OCI-LY7 (cell line): ENCODE results near the gene NOX3. TPM values are rescaled to one million over a fixed set of nuclear protein-coding genes. Genes with fewer than 3 reads are reported as not detected.

Source experiments
- BruUV-seq: library from RNA; stranded (reverse); fragments of 400-500 nt; replicated peaks from 2 replicates; lab custom pipeline; 2021; lab: Mats Ljungman, UMichigan
- CTCF ChIA-PET: fragments of 300-600 bp; sonication (Branson Sonifier 250); formaldehyde crosslinking; loops from one replicate; lab custom pipeline; 2022; ENCODE audit warnings: antibody characterized with exemption; ENCODE audit not compliant: unreplicated experiment; lab: Charles Lee
- POLR2A ChIA-PET: fragments of 300-600 bp; sonication (Branson Sonifier 250); formaldehyde crosslinking; loops from one replicate; lab custom pipeline; 2022; ENCODE audit warnings: antibody characterized with exemption; lab: Charles Lee
- DNase-seq: peaks from one replicate; pipeline ENCODE4 v3.0.0-alpha.2; 2015; ENCODE audit warnings: low spot score
- H2AFZ ChIP-seq: fragments of 200-600 bp; sonication (generic), shearing (Covaris generic); 2 replicates; pipeline ENCODE4 v1.6.1; 2014; ENCODE audit warnings: mild to moderate bottlenecking, antibody characterized with exemption, low read length, moderate library complexity
- H3K27ac ChIP-seq: fragments of 200-600 bp; sonication (generic); 2 replicates; pipeline ENCODE4 v1.5.1; 2014; ENCODE audit warnings: mixed run types, low read depth, mild to moderate bottlenecking, moderate library complexity, low read length, inconsistent platforms; ENCODE audit not compliant: poor library complexity, severe bottlenecking
- H3K36me3 ChIP-seq: fragments of 200-600 bp; sonication (generic); 2 replicates; pipeline ENCODE4 v1.6.1; 2014; ENCODE audit warnings: mild to moderate bottlenecking, antibody characterized with exemption, low read length, moderate library complexity, mixed read lengths; ENCODE audit not compliant: insufficient read depth
- H3K4me1 ChIP-seq: fragments of 200-600 bp; sonication (generic); 2 replicates; pipeline ENCODE4 v1.5.1; 2014; ENCODE audit warnings: mild to moderate bottlenecking, low read length; ENCODE audit not compliant: insufficient read depth, poor library complexity, severe bottlenecking
- H3K4me2 ChIP-seq: fragments of 200-600 bp; sonication (generic); 2 replicates; pipeline ENCODE4 v1.6.1; 2014; ENCODE audit warnings: mild to moderate bottlenecking, low read length
- H3K4me3 ChIP-seq: fragments of 200-600 bp; sonication (generic); 2 replicates; pipeline ENCODE4 v1.5.1; 2014; ENCODE audit warnings: mild to moderate bottlenecking, low read depth, low read length; ENCODE audit not compliant: poor library complexity, severe bottlenecking
- H3K79me2 ChIP-seq: fragments of 200-600 bp; sonication (generic); 2 replicates; pipeline ENCODE4 v1.6.1; 2016; ENCODE audit warnings: low read depth, mild to moderate bottlenecking, low read length, moderate library complexity, mixed read lengths; ENCODE audit not compliant: insufficient read depth
- H3K9me2 ChIP-seq: fragments of 200-600 bp; sonication (generic); 2 replicates; pipeline ENCODE4 v1.6.1; 2016; ENCODE audit warnings: mild to moderate bottlenecking, low read length, mixed read lengths; ENCODE audit not compliant: insufficient read depth
- H3K9me3 ChIP-seq: fragments of 200-600 bp; sonication (generic); 2 replicates; pipeline ENCODE4 v1.6.1; 2014; ENCODE audit warnings: mild to moderate bottlenecking, mixed run types, low read length, mixed read lengths
- H4K20me1 ChIP-seq: fragments of 200-600 bp; sonication (generic); 2 replicates; pipeline ENCODE4 v1.6.1; 2014; ENCODE audit warnings: mild to moderate bottlenecking, antibody characterized with exemption, low read length, moderate library complexity, mixed read lengths; ENCODE audit not compliant: insufficient read depth
- EZH2phosphoT487 ChIP-seq: fragments of 200-600 bp; sonication (generic); IDR thresholded peaks from 2 replicates; pipeline ENCODE4 v1.6.1; 2018; ENCODE audit warnings: low read depth, borderline replicate concordance, mild to moderate bottlenecking, mixed run types, antibody characterized with exemption, low read length, moderate library complexity, mixed read lengths
- intact Hi-C: fragments of 100-400 bp; cut with micrococcal nuclease; formaldehyde crosslinking; loops from one replicate; pipeline ENCODE4 v1.10.0; 2022; ENCODE audit not compliant: unreplicated experiment
- total RNA-seq, 2 experiments: library from RNA; depleted of rRNA in 1 of 2; stranded (reverse); fragments of >200 nt in 1 of 2; shearing (Covaris generic) in 1 of 2; gene quantifications; 2 replicates each; pipeline ENCODE4 v1.2.3, GENCODE V29; 2014 to 2022
- TF ChIP-seq, protein P1 (sequence below): fragments of 200-600 bp; sonication (generic); conservative IDR thresholded peaks from 2 replicates; pipeline ENCODE4 v1.5.1; 2014; ENCODE audit warnings: mild to moderate bottlenecking, antibody characterized with exemption, low read length, moderate library complexity, mixed read lengths

NOX3 gene
- total RNA-seq, 2 experiments from 2014 or later, result 0.22 TPM; not detected in 1

GRCh38 chr6:155444120-155444917 is 11.3 kb downstream of the NOX3 start:
- TF ChIP-seq EZH2phosphoT487, result no peak
- H3K9me3 ChIP-seq, result no peaks in the 10 kb centered on the region
- no peak overlapping the region for H3K4me2 ChIP-seq
- H3K36me3 ChIP-seq, result no peaks in the 10 kb centered on the region
- no TSS peak for BruUV-seq
- no peak overlapping the region; the same call in 1 of the 2 replicates for H2AFZ ChIP-seq
- POLR2A ChIA-PET, result no interaction called here
- no peaks in the 10 kb centered on the region for H3K9me2 ChIP-seq
- no peaks in the 10 kb centered on the region for H3K79me2 ChIP-seq
- intact Hi-C loops, result no loop called here
- DNase-seq, result no peak
- H4K20me1 ChIP-seq, result no peaks in the 10 kb centered on the region
- H3K4me1 ChIP-seq, result peaks cover 20% of the 10 kb centered on the region
- H3K4me3 ChIP-seq, result no peak overlapping the region
- CTCF ChIA-PET, result no interaction called here
- H3K27ac ChIP-seq, result no peak overlapping the region

DNA sequence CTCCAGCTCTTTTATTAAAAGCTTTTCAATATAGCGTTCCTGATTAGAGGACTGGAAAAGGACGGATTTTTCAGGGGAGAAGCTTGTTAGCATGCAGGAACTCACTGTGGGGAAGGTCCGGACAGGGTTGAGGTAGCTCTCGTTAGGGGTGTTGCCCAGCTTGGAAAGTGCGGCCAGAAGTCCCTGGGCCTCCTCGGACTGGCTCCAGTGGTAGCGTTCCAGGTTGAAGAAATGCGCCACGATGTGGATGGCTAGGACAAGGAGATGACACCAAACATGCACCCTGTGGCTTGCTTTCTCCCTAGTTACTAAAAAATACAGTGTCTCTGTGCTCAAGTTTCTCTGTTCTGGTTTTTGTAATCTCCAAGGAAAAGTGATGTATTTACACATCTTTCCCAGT is 12.5 kb downstream of the NOX3 start:
- H3K9me3 ChIP-seq, result no peaks in the 10 kb centered on the region
- H3K9me2 ChIP-seq, result no peaks in the 10 kb centered on the region
- no TSS peak for BruUV-seq
- POLR2A ChIA-PET, result interaction anchor here (1.1 to 1.5 kb wide), 2 partner anchors 12 to 18 kb away, joined by 3 read pairs; no protein-coding TSS in a partner anchor
- DNase-seq, result no peak
- no peak overlapping the region for H3K27ac ChIP-seq
- H2AFZ ChIP-seq, result no peak overlapping the region
- no peaks in the 10 kb centered on the region for H3K79me2 ChIP-seq
- peaks cover 31% of the 10 kb centered on the region for H3K4me1 ChIP-seq
- no peaks in the 10 kb centered on the region for H4K20me1 ChIP-seq
- no peak overlapping the region for H3K4me2 ChIP-seq
- intact Hi-C loops, result no loop called here
- H3K4me3 ChIP-seq, result no peak overlapping the region
- CTCF ChIA-PET, result interaction anchor here (0.5 to 1.1 kb wide), 2 partner anchors 28 to 1575 kb away, joined by 3 to 4 read pairs; no protein-coding TSS in a partner anchor
- no peaks in the 10 kb centered on the region for H3K36me3 ChIP-seq
- no peak for TF ChIP-seq EZH2phosphoT487
- TF ChIP-seq, protein P1, sequence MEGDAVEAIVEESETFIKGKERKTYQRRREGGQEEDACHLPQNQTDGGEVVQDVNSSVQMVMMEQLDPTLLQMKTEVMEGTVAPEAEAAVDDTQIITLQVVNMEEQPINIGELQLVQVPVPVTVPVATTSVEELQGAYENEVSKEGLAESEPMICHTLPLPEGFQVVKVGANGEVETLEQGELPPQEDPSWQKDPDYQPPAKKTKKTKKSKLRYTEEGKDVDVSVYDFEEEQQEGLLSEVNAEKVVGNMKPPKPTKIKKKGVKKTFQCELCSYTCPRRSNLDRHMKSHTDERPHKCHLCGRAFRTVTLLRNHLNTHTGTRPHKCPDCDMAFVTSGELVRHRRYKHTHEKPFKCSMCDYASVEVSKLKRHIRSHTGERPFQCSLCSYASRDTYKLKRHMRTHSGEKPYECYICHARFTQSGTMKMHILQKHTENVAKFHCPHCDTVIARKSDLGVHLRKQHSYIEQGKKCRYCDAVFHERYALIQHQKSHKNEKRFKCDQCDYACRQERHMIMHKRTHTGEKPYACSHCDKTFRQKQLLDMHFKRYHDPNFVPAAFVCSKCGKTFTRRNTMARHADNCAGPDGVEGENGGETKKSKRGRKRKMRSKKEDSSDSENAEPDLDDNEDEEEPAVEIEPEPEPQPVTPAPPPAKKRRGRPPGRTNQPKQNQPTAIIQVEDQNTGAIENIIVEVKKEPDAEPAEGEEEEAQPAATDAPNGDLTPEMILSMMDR, result no peak

DNA sequence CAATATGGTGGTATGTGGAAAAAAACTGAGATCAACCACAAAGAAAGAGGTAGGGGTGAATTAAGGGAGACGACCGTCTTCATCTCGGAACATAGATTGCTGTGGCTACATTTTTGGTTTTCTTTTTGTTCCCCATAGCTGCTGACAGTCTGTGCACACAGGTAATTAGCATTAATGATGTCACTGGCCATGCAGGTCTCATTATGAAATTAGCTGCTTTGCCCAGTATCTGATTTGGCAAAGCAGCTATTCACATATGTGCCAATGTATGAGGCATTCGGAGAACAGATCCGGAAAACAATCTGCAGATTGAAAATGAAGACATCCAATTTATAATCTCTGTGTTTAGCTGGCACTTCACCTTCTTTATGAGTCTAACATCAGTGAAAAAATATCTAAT is 13.1 kb downstream of the NOX3 start:
- Histone ChIP-seq H4K20me1 (no peaks in the 10 kb centered on the region), H3K4me3 (no peak overlapping the region), H3K36me3 (no peaks in the 10 kb centered on the region), H3K79me2 (no peaks in the 10 kb centered on the region), H3K9me3 (no peaks in the 10 kb centered on the region), H2AFZ (no peak overlapping the region), H3K4me2 (no peak overlapping the region), H3K4me1 (peaks cover 32% of the 10 kb centered on the region), H3K27ac (no peak overlapping the region), H3K9me2 (no peaks in the 10 kb centered on the region)
- intact Hi-C loops, result no loop called here
- TF ChIP-seq EZH2phosphoT487, result no peak
- TF ChIP-seq, protein P1, result no peak
- CTCF ChIA-PET, result interaction anchor here (0.5 to 1.1 kb wide), 2 partner anchors 29 to 1575 kb away, joined by 3 to 4 read pairs; no protein-coding TSS in a partner anchor
- POLR2A ChIA-PET, result interaction anchor here (1.1 to 1.5 kb wide), 2 partner anchors 12 to 17 kb away, joined by 3 read pairs; no protein-coding TSS in a partner anchor
- DNase-seq, result no peak
- no TSS peak for BruUV-seq
